Limb (tissue), 2 donors: ENCODE data around the gene EXOC3L4.
"Not testable (repeated sequence)": the region's sequence is repeated elsewhere in the genome, so short reads cannot be mapped to it uniquely, and the experiment has no call there.

Source experiments
- DNase-seq, 2 donors: peaks; one replicate each; pipeline ENCODE4 v3.0.0-alpha.2; 2016; ENCODE audit errors: extremely low spot score in 2 of 2

The EXOC3L4 gene

DNA sequence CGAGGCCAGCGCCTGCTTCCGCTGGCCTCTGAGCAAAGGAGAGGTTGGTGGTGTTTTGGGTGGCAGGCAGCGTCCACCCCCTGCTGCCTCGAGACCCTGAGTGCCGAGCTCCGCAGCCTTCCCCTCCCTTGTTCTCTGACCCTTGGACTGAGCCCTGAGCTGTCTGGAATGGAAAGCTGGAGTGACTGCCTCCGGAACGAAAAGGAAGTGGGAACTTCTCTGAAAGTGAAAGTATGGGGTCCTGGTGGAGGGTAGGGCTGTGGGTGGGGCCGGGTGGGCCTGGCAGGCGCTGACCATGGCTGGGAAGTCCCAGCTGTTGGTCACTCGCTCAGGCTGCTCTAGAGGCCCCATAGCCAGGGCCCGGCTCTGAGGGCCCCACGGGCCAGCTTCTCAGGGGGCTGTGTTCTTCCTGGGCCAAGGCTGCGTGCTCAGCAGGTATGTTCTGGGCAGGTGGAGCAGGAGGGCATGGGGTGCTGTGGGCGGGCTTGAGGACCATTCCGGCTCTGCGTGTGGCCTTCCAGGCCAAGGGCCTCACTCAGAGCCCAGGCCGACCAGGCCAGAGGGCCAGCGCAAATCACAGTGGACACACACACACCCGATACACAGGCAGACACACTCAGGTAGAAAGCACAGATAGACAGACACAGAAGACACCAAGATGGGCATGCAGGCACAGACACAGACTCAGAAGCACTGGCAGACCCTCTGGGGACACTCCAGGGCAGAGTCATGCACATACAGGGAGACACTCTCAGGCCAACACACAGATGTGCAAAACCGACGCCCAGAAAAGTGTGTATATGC lies at the start of gene EXOC3L4:
Gene EXOC3L4, plus strand, starts transcription at position 320 of the 804 bp plus-strand sequence. CDS start 5,495 bp downstream, outside the sequence.
- no peak for DNase-seq

- no peak for DNase-seq
Measured at GRCh38 chr14:103045371-103045869, 49.1 kb upstream of the EXOC3L4 start.

DNA sequence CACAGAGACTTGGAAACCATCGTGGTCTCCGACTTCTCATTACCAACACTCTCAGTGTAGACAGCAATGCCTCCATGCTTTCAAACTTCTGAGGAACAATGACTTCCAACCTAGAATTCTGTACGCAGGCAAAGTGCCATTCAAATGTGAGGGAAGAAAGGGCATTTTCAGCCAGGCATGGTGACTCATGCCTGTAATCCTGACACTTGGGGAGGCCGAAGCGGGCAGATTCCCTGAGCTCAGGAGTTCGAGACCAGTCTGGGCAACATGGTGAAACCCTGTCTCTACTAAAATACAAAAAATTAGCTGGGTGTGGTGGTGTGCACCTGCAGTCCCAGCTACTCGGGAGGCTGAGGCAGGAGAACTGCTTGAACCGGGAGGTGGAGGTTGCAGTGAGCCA lies 47.1 kb upstream of the EXOC3L4 start:
- DNase-seq, result not testable (repeated sequence)

GRCh38 chr14:103050935-103051334 lies 43.6 kb upstream of the EXOC3L4 start:
- no peak for DNase-seq

- DNase-seq, result no peak
Measured at GRCh38 chr14:103052407-103052806, 42.1 kb upstream of the EXOC3L4 start.

GRCh38 chr14:103055695-103056094 lies 38.8 kb upstream of the EXOC3L4 start:
- DNase-seq, result no peak

GRCh38 chr14:103056322-103057027 lies 38.0 kb upstream of the EXOC3L4 start:
- DNase-seq, result peak; percentile 54 to 83

- DNase-seq, result no peak
Measured at GRCh38 chr14:103057028-103057371, 37.5 kb upstream of the EXOC3L4 start.

GRCh38 chr14:103057372-103058163 lies 37.0 kb upstream of the EXOC3L4 start, which contains the start of gene CDC42BPB:
TSS of gene CDC42BPB (minus strand) at chr14:103057549. CDS start at chr14:103057173, 376 bp downstream.
- DNase-seq, result peak; percentile 93 to 95

DNA sequence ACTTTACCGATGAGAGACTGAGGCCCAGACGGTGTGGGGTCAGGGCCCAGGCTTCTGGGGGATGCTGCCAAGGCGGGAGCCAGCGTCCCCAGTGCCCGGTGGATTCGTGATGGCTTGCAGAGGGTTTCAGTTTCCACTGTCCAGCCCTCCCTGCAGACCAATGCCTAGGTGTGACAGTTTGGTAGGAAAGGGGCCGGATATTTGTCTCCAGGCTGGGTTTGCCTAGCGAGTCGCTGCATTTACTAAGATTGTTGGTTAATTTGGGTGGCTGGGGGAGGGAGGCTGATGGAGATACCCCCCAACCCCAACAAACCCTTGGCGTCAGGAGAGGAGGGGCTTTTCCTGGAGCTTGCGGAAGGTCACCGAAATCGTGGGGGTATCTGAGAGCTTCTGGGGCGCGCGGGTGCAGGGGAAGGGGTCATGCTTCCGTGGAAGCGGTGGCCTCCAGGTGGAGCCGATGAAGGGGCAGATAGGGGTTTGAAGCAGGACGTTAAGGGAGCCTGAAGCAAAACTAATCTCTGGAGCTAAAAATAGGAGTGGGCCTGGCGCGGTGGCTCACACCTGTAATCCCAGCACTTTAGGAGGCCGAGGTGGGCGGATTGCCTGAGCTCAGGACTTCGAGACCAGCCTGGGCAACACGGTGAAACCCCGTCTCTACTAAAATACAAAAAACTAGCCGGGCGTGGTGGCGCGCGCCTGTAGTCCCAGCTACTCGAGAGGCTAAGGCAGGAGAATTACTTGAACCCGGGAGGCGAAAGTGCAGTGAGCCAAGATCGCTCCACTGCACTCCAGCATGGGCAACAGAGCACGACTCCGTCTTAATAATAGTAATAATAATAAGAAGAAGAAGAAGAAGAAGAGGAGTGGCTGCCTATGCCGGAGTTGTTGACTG lies 36.1 kb upstream of the EXOC3L4 start:
- no peak for DNase-seq

GRCh38 chr14:103059556-103059955 lies 35.0 kb upstream of the EXOC3L4 start:
- no peak for DNase-seq

DNA sequence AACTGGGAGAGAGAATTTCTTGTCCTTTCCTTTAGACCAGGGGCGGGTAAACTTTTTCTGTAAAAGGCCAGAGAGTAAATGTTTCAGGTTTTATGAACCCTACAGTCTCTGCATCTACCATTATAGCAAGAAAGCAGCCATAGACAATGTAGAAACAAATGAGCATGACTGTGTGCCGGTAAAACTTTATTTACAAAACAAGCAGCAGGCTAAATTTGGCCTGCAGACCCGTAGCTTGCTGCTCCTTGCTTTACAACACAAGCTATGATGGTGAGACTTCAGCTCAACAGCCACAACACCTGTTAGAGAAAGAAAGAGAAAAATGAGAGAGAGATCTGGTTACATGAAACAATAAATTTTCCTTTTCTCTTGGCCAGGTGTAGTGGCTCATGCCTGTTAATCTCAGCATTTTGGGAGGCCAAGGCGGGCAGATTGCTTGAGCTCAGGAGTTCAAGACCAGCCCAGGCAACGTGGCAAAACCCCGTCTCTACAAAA lies 33.0 kb upstream of the EXOC3L4 start:
- DNase-seq, result no peak

DNA sequence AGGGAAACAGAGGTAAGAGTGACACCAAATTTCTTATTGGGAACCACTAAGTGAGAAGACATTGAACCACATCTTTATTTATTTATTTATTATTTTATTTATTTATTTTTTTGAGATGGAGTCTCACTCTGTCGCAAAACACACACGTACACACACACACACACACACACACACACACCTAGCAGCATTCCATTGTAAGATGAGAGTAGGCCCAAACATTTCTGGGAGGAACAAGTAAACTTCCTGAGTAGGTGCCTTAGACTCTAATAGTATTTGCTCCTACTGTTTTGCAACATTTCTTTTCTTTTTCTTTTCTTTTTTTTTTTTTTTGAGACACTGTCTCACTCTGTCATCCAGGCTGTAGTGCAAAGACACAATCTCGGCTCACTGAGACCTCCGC lies 30.1 kb upstream of the EXOC3L4 start:
- DNase-seq, result no peak

DNA sequence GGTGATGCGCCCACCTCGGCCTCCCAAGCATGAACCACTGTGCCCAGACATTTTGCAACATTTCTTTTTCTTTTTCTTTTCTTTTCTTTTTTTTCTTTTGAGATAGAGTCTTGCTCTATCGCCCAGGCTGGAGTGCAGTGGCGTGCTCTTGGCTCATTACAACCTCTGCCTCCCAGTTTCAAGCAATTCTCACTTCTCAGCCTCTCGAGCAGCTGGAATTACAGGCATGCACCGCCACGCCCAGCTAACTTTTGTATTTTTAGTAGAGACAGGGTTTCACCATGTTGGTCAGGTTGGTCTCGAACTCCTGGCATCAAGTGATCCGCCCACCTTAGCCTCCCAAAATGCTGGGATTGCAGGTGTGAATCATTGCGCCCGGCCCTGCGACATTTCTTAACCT lies 29.5 kb upstream of the EXOC3L4 start:
- no peak for DNase-seq

DNA sequence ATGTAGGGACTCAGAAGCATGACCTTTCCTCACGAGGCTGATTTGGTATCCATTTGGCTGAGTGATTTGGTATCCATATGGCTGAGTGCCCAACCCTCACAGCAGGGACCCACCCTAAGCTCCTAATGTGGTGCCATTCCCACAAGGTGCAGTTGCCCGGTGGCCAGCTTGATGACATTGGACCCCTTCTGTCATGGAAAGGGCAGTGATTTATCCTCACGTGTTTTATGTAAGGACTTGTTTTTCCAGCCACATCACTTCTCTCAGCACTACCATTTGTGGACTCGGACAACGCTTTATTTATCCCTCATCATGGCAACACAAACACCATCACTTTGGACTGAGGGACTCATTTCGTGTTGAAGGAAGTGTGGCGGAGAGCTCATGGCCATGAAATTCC lies 28.7 kb upstream of the EXOC3L4 start:
- no peak for DNase-seq

DNA sequence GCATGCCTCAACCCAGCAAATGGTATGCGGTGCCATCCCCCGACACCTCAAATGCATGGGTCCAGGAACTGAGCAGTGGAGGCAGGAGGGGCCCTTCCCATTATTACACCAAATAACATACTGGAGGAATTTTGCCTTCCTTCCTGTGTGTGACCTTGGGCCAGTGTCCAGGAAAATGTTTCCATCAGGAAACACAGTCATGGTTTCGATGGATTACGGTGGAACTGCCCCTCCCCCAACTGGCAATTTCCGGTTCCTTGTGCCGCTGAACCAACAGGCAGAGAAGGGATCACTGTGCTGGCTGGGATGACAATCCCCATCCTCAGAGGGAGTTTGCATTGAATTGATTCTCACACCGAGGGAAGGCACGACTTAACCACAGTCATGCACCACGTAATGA lies 28.1 kb upstream of the EXOC3L4 start:
- DNase-seq, result no peak

DNA sequence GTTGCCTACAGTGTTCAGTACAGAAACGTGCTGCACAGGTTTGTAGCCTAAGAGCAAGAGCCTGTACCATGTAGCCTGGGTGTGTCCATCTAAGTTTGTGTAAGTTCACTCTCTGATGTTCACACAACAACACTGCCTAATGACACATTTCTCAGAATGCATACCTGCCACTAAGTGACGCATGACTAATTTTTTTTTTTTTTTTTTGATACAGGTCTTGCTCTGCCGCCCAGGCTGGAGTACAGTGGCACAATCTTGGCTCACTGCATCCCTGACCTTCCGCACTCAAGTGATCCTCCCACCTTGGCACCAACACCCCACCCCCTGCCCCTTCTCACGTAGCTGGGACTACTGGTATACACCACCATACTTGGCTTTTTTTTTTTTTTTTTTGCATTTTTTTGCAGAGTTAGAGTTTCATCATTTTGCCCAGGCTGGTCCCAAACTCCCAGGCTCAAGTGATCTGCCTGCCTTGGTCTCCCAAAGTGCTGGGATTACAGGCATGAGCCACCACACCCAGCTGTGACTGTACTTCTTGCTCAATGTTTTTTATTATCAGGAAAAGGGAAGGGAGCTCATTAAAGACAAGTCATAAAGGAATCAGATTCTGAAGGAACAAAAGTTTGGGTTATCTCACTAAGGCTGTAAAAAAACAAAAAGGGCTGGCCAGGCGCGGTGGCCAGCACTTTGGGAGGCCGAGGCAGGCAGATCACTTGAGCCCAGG lies 27.1 kb upstream of the EXOC3L4 start:
- no peak for DNase-seq

- DNase-seq, result no peak
Measured at GRCh38 chr14:103068351-103069073, 26.0 kb upstream of the EXOC3L4 start.

DNA sequence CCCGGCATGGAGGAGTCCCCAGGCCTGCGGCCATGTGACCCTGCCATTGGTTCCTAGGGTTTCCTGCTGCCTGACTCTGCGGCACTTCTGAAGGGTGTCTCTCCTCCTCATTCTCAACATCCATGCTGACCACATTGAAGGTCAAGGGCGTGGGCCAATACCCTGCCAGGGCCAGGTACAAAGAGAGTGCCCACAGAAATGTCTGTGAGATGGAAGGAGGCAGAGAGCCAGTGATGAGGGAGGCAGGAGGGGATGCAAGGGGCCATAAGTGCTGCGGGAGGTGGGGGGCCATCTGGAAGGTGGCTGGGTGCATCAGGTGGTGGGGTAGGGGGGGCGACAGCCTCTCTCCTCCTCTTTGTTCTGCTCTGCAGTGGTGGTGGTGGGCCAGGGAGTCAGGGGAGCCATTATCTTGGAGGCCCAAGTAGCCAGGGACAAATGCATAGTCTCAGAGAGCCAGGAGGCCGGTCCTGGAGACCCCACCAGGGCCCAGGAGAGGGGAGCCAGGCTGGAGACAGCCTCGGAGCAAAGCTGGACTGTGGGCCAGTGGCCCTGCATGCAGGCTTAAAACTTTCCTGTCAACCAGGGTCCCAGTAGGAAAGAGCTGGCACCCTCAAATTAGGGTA lies 24.2 kb upstream of the EXOC3L4 start:
- no peak for DNase-seq
